WERI-Rb-1 (cell line): ENCODE measurements around the gene P2RY12.

Experiments
- DNase-seq: peaks from one replicate; pipeline ENCODE4 v3.0.0-alpha.2; 2020
- H3K27ac ChIP-seq: fragments of 250-450 bp; sonication (Bioruptor Pico); 2 replicates; pipeline ENCODE4 v1.5.1; 2020; ENCODE audit warnings: mild to moderate bottlenecking, moderate library complexity
- H3K27me3 ChIP-seq: fragments of 250-450 bp; sonication (Bioruptor Pico); 2 replicates; pipeline ENCODE4 v1.5.1; 2021; ENCODE audit warnings: mild to moderate bottlenecking, low read depth, moderate library complexity; ENCODE audit not compliant: insufficient read depth, severe bottlenecking
- H3K36me3 ChIP-seq: fragments of 250-450 bp; sonication (Bioruptor Pico); 2 replicates; pipeline ENCODE4 v1.5.1; 2020; ENCODE audit warnings: mild to moderate bottlenecking, moderate library complexity
- H3K4me3 ChIP-seq: 2 replicates; pipeline ENCODE4 v1.5.1; 2011; ENCODE audit warnings: low read depth, mild to moderate bottlenecking, control low read depth, low read length
- H3K9me3 ChIP-seq: fragments of 250-450 bp; sonication (Bioruptor Pico); 2 replicates; pipeline ENCODE4 v1.5.1; 2021; ENCODE audit warnings: mild to moderate bottlenecking, moderate library complexity; ENCODE audit not compliant: severe bottlenecking
- TF ChIP-seq, protein P1 (sequence below): IDR thresholded peaks from 2 replicates; pipeline ENCODE4 v1.5.1; 2011; ENCODE audit warnings: low read depth, mild to moderate bottlenecking, control low read depth, inconsistent platforms, low read length

The P2RY12 gene

DNA sequence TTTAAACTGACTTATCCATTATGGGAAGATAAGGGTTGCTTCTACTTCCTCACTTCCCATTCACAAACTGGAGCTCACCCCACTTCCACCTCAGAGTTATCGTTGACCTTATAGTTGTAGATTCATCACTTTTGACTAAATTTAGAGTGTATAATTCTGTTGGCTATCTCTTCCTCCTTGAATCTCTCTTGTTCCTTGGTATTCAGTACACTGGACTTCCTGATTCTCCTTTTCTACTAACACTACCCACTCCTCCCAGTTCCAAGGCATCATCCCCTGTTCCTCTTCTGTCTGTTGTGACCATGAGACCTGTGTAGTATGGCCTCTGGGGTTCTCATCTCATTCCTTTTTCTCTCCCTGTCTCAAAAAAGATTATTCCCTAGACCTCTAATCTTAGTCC is 62.0 kb downstream of the P2RY12 start:
- no peak for DNase-seq
- TF ChIP-seq, protein P1, sequence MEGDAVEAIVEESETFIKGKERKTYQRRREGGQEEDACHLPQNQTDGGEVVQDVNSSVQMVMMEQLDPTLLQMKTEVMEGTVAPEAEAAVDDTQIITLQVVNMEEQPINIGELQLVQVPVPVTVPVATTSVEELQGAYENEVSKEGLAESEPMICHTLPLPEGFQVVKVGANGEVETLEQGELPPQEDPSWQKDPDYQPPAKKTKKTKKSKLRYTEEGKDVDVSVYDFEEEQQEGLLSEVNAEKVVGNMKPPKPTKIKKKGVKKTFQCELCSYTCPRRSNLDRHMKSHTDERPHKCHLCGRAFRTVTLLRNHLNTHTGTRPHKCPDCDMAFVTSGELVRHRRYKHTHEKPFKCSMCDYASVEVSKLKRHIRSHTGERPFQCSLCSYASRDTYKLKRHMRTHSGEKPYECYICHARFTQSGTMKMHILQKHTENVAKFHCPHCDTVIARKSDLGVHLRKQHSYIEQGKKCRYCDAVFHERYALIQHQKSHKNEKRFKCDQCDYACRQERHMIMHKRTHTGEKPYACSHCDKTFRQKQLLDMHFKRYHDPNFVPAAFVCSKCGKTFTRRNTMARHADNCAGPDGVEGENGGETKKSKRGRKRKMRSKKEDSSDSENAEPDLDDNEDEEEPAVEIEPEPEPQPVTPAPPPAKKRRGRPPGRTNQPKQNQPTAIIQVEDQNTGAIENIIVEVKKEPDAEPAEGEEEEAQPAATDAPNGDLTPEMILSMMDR: no peak
- no peaks in the 10 kb centered on the region for H3K9me3 ChIP-seq
- H3K36me3 ChIP-seq: no peaks in the 10 kb centered on the region
- peaks cover 5% of the 10 kb centered on the region for H3K27me3 ChIP-seq
- no peak overlapping the region for H3K4me3 ChIP-seq
- H3K27ac ChIP-seq: no peak overlapping the region

DNA sequence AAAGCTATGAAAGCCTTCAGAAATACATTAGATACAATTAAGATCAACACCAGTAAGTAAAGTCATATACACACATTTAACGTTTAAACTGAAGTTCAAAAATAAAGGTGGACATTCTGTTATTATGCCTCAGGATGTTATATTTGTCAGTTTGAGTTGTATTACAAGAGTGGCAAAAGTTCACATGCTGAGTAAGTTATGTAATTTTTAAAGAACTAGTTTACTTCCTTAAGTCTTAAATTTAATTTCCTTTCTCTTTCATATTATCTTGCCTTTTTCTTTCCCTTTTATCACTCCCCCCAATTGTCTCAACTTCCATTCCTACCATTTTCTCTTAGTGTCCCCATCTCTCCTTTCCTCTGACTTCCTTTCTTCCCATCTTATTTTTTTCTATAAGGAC is 63.0 kb downstream of the P2RY12 start:
- no peak for DNase-seq
- TF ChIP-seq, protein P1: no peak

DNA sequence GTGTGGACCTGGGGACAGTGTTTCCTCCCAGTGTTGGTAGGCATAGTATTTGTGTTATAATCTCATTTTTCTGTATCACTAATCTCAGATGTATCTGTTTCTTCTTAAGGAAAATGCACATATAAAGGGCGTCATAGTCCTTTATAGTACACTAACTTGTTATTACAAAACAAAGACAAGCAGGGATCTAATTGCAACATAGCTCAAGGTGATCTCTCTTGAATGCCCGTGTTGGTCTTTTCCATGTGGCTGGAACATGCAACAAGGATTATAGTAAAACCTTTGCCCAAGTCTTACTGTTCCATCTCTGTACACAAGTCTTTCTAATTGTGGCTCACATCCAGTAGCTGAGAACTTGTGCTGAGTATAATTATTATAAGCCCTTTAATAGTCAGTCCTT is 64.4 kb downstream of the P2RY12 start:
- H3K27ac ChIP-seq: no peak overlapping the region
- TF ChIP-seq, protein P1: no peak
- peaks cover 5% of the 10 kb centered on the region for H3K27me3 ChIP-seq

More for the DNA sequence above, 63.0 kb downstream of the P2RY12 start:
- H3K27ac ChIP-seq: no peak overlapping the region
- no peaks in the 10 kb centered on the region for H3K36me3 ChIP-seq
- H3K4me3 ChIP-seq: no peak overlapping the region
- H3K27me3 ChIP-seq: peaks cover 5% of the 10 kb centered on the region
- H3K9me3 ChIP-seq: no peaks in the 10 kb centered on the region

GRCh38 chr3:151319628-151320027 is 64.9 kb downstream of the P2RY12 start:
- TF ChIP-seq, protein P1: no peak
- no peak for DNase-seq
- H3K27ac ChIP-seq: no peak overlapping the region
- H3K9me3 ChIP-seq: no peaks in the 10 kb centered on the region
- H3K36me3 ChIP-seq: no peaks in the 10 kb centered on the region
- H3K4me3 ChIP-seq: no peak overlapping the region
- peaks cover 5% of the 10 kb centered on the region for H3K27me3 ChIP-seq

More for the DNA sequence above, 64.4 kb downstream of the P2RY12 start:
- no peak for DNase-seq
- Histone ChIP-seq H3K4me3 (no peak overlapping the region), H3K36me3 (no peaks in the 10 kb centered on the region), H3K9me3 (no peaks in the 10 kb centered on the region)

DNA sequence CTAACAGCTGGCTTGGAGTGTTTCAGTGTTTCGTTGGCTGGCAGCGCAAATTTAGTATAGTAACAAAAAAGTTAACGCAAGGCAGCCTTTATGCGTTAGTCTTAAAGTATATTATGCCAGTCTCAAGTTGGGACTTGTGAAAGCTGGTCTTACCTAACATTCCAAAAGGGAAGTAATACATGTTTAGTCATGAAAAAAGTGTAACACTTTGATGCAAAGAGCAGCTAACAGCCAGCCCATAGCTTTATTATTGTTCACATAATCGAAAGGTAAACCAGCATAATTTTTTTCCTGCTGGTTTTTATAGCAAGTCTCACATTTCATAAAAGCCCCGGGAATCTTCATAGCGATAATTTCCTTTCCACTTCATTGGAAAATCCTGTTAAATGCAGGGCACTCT is 65.6 kb downstream of the P2RY12 start:
- DNase-seq: no peak
- H3K4me3 ChIP-seq: no peak overlapping the region
- TF ChIP-seq, protein P1: no peak
- H3K9me3 ChIP-seq: no peaks in the 10 kb centered on the region
- no peak overlapping the region for H3K27ac ChIP-seq
- H3K27me3 ChIP-seq: peaks cover 3% of the 10 kb centered on the region
- H3K36me3 ChIP-seq: no peaks in the 10 kb centered on the region

DNA sequence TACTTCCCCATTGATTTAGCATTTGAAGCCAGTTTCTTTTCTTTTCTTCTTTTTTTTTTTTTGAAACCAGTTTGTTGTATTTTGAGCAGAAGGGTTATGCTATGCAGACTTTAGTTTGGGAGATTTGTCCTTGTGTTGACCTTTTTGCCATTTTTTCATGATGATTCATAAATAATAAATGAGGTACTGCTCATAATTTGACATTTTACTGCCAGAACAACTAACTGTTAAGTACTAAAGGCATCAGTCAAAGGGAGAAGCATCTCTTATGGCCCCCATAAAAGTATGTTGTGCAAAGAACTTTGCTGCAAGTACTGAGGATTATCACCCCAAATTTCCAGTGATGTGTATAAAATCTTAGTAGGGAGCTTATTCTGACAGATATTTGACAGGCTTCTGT is 66.2 kb downstream of the P2RY12 start:
- TF ChIP-seq, protein P1: no peak
- DNase-seq: no peak
- H3K27me3 ChIP-seq: no peaks in the 10 kb centered on the region
- H3K36me3 ChIP-seq: no peaks in the 10 kb centered on the region
- H3K9me3 ChIP-seq: no peaks in the 10 kb centered on the region
- H3K27ac ChIP-seq: no peak overlapping the region
- no peak overlapping the region for H3K4me3 ChIP-seq
